ENCODE data around the gene PLOD1.
"Not testable (repeated sequence)": the region's sequence is repeated elsewhere in the genome, so short reads cannot be mapped to it uniquely, and the experiment has no call there.

The PLOD1 gene

GRCh38 chr1:11912482-11913216 is 21.9 kb upstream of the PLOD1 start:
- DNase-seq (ENCODE audit: low read depth in 2 of 2), result not testable (repeated sequence)

GRCh38 chr1:11913291-11913690 is 21.2 kb upstream of the PLOD1 start:
- DNase-seq (ENCODE audit: low read depth in 2 of 2), result no peak

GRCh38 chr1:11914024-11914423 is 20.5 kb upstream of the PLOD1 start:
- DNase-seq (ENCODE audit: low read depth in 2 of 2), result no peak

GRCh38 chr1:11918799-11919519 is 15.6 kb upstream of the PLOD1 start:
- DNase-seq (ENCODE audit: low read depth in 2 of 2), result no peak

- DNase-seq (ENCODE audit: low read depth in 2 of 2), result no peak
Measured at GRCh38 chr1:11919621-11920020, 14.9 kb upstream of the PLOD1 start.

- DNase-seq (ENCODE audit: low read depth in 2 of 2), result no peak
Measured at GRCh38 chr1:11920239-11920903, 14.1 kb upstream of the PLOD1 start.

GRCh38 chr1:11921022-11921421 is 13.5 kb upstream of the PLOD1 start:
- no peak for DNase-seq (ENCODE audit: low read depth in 2 of 2)

GRCh38 chr1:11923069-11923826 is 11.3 kb upstream of the PLOD1 start:
- no peak for DNase-seq (ENCODE audit: low read depth in 2 of 2)

- DNase-seq (ENCODE audit: low read depth in 2 of 2), result no peak
Measured at GRCh38 chr1:11923827-11924113, 10.7 kb upstream of the PLOD1 start.

GRCh38 chr1:11924334-11925195 is 10.0 kb upstream of the PLOD1 start:
- DNase-seq (ENCODE audit: low read depth in 2 of 2), result no peak

GRCh38 chr1:11925196-11925937 is 9.2 kb upstream of the PLOD1 start:
- not testable (repeated sequence) for DNase-seq (ENCODE audit: low read depth in 2 of 2)

GRCh38 chr1:11925938-11926292 is 8.6 kb upstream of the PLOD1 start:
- DNase-seq (ENCODE audit: low read depth in 2 of 2), result no peak

- no peak for DNase-seq (ENCODE audit: low read depth in 2 of 2)
Measured at GRCh38 chr1:11927866-11928592, 6.5 kb upstream of the PLOD1 start.

- no peak for DNase-seq (ENCODE audit: low read depth in 2 of 2)
Measured at GRCh38 chr1:11929849-11930248, 4.7 kb upstream of the PLOD1 start.

GRCh38 chr1:11930571-11931445 is 3.7 kb upstream of the PLOD1 start:
- DNase-seq (ENCODE audit: low read depth in 2 of 2), result no peak

GRCh38 chr1:11931845-11932244 is 2.7 kb upstream of the PLOD1 start:
- no peak for DNase-seq (ENCODE audit: low read depth in 2 of 2)

GRCh38 chr1:11935057-11935412 is 518 bp downstream of the PLOD1 start:
- DNase-seq (ENCODE audit: low read depth in 2 of 2), result no peak

- not testable (repeated sequence) for DNase-seq (ENCODE audit: low read depth in 2 of 2)
Measured at GRCh38 chr1:11935733-11936132, 1.2 kb downstream of the PLOD1 start.

Data from activated CD8-positive, alpha-beta memory T cell treated with anti-CD3 and anti-CD28 coated beads for 4 hours (primary cell).